Activated CD4-positive, alpha-beta memory T cell treated with anti-CD3 and anti-CD28 coated beads for 36 hours (primary cell): ENCODE measurements around the gene ELOVL5. TPM values are rescaled to one million over a fixed set of nuclear protein-coding genes. Genes with fewer than 3 reads are reported as not detected.

ENCODE experiments used
- CTCF ChIA-PET: fragments of 350-600 bp; sonication (Branson Sonifier 250); formaldehyde crosslinking; loops from one replicate; lab custom pipeline; 2021; ENCODE audit warnings: antibody characterized with exemption, inconsistent platforms; lab: Charles Lee
- POLR2A ChIA-PET: fragments of 350-600 bp; sonication (Branson Sonifier 250); formaldehyde crosslinking; loops from one replicate; lab custom pipeline; 2021; ENCODE audit warnings: antibody characterized with exemption; lab: Charles Lee
- DNase-seq: peaks from one replicate; pipeline ENCODE4 v3.0.0-alpha.2; 2020
- H3K27ac Mint-ChIP-seq: one replicate; pipeline ENCODE4 v1.8.0; 2021; ENCODE audit warnings: mixed read lengths
- H3K27me3 Mint-ChIP-seq: one replicate; pipeline ENCODE4 v1.8.0; 2021; ENCODE audit warnings: mixed read lengths
- H3K36me3 Mint-ChIP-seq: one replicate; pipeline ENCODE4 v1.8.0; 2021; ENCODE audit warnings: mixed read lengths
- H3K4me1 Mint-ChIP-seq: one replicate; pipeline ENCODE4 v1.8.0; 2021; ENCODE audit warnings: low read depth, mixed read lengths
- H3K4me3 Mint-ChIP-seq: one replicate; pipeline ENCODE4 v1.8.0; 2021; ENCODE audit warnings: mild to moderate bottlenecking, mixed read lengths
- H3K9me3 Mint-ChIP-seq: one replicate; pipeline ENCODE4 v1.8.0; 2021; ENCODE audit warnings: mixed read lengths
- intact Hi-C: fragments of 100-400 bp; cut with micrococcal nuclease; formaldehyde crosslinking; loops from one replicate; pipeline ENCODE4 v1.15.1; 2023
- total RNA-seq, 2 experiments: library from RNA; stranded (reverse); gene quantifications; one replicate each; pipeline ENCODE4 v1.2.3, GENCODE V29; 2021

Gene ELOVL5
- total RNA-seq, 2 experiments from 2014 or later, result 112 to 121 TPM

- intact Hi-C loops, result no loop called here
- CTCF ChIA-PET, result no interaction called here
- Mint-ChIP-seq H3K27me3 (no peaks in the 10 kb centered on the region), H3K4me3 (no peak overlapping the region), H3K9me3 (no peaks in the 10 kb centered on the region), H3K27ac (no peak overlapping the region), H3K4me1 (peaks cover 94% of the 10 kb centered on the region), H3K36me3 (peaks cover 20% of the 10 kb centered on the region)
- POLR2A ChIA-PET, result no interaction called here
- DNase-seq, result no peak
Measured at GRCh38 chr6:53342217-53342616, 6.5 kb downstream of the ELOVL5 start.

- CTCF ChIA-PET, result interaction anchor here (0.7 to 1.1 kb wide), 2 partner anchors 17 to 30 kb away, joined by 3 read pairs; no protein-coding TSS in a partner anchor
- DNase-seq, result no peak
- Mint-ChIP-seq H3K27me3 (no peaks in the 10 kb centered on the region), H3K4me3 (no peak overlapping the region), H3K9me3 (no peaks in the 10 kb centered on the region), H3K27ac (no peak overlapping the region), H3K36me3 (peaks cover 10% of the 10 kb centered on the region), H3K4me1 (peaks cover 93% of the 10 kb centered on the region)
- POLR2A ChIA-PET, result no interaction called here
- intact Hi-C loops, result no loop called here
Measured at GRCh38 chr6:53340536-53340935, 8.2 kb downstream of the ELOVL5 start.

GRCh38 chr6:53339424-53339823 is 9.3 kb downstream of the ELOVL5 start:
- CTCF ChIA-PET, result interaction anchor here (1.0 to 1.1 kb wide), 2 partner anchors 16 to 18 kb away, joined by 3 to 4 read pairs; no protein-coding TSS in a partner anchor
- intact Hi-C loops, result loop anchor here (1.0 to 10.0 kb wide), 2 partner anchors 8 to 345 kb away; partner anchors contain the start of gene GSTA4

GRCh38 chr6:53338304-53338703 is 10.4 kb downstream of the ELOVL5 start:
- Mint-ChIP-seq H3K4me3 (no peak overlapping the region), H3K9me3 (no peaks in the 10 kb centered on the region), H3K27ac (peak overlapping the region; percentile 99), H3K4me1 (peaks cover 91% of the 10 kb centered on the region), H3K36me3 (peaks cover 5% of the 10 kb centered on the region), H3K27me3 (no peaks in the 10 kb centered on the region)
- CTCF ChIA-PET, result interaction anchor here (1.0 to 3.6 kb wide), 3 partner anchors 10 to 166 kb away, joined by 3 to 20 read pairs (median 4); partner anchors contain the start of gene ELOVL5
- POLR2A ChIA-PET, result interaction anchor here (0.8 to 4.4 kb wide), 2 partner anchors 9 to 456 kb away, joined by 3 to 49 read pairs; partner anchors contain the start of genes ELOVL5 and LRRC1
- DNase-seq, result no peak
- intact Hi-C loops, result loop anchor here (10.0 kb wide), 1 partner anchor 344 kb away; the partner anchor contains the start of gene GSTA4

More at GRCh38 chr6:53339424-53339823, 9.3 kb downstream of the ELOVL5 start:
- Mint-ChIP-seq H3K4me1 (peaks cover 92% of the 10 kb centered on the region), H3K36me3 (peaks cover 6% of the 10 kb centered on the region), H3K9me3 (no peaks in the 10 kb centered on the region), H3K27ac (no peak overlapping the region), H3K27me3 (no peaks in the 10 kb centered on the region), H3K4me3 (no peak overlapping the region)
- POLR2A ChIA-PET, result interaction anchor here (1.1 kb wide), 1 partner anchor 9 kb away, joined by 3 read pairs; the partner anchor contains the start of gene ELOVL5
- DNase-seq, result no peak

- Mint-ChIP-seq H3K36me3 (peaks cover 15% of the 10 kb centered on the region), H3K9me3 (peaks cover 3% of the 10 kb centered on the region), H3K4me3 (peak overlapping the region; percentile 78), H3K27me3 (no peaks in the 10 kb centered on the region), H3K27ac (peak overlapping the region; percentile 99), H3K4me1 (peaks cover 90% of the 10 kb centered on the region)
- ChIA-PET POLR2A (interaction anchor here (0.9 to 4.4 kb wide), 6 partner anchors 9 to 36 kb away, joined by 3 to 49 read pairs (median 5); partner anchors contain the start of gene ELOVL5), CTCF (interaction anchor here (3.6 kb wide), 1 partner anchor 12 kb away, joined by 20 read pairs; the partner anchor contains the start of gene ELOVL5)
- intact Hi-C loops, result loop anchor here (10.0 kb wide), 1 partner anchor 341 kb away; the partner anchor contains the start of gene GSTA4
- DNase-seq, result no peak
Measured at GRCh38 chr6:53336070-53336469, 12.7 kb downstream of the ELOVL5 start.

- ChIA-PET POLR2A (interaction anchor here (1.2 to 4.4 kb wide), 4 partner anchors 12 to 36 kb away, joined by 4 to 49 read pairs (median 6); partner anchors contain the start of gene ELOVL5), CTCF (interaction anchor here (3.6 kb wide), 1 partner anchor 13 kb away, joined by 20 read pairs; the partner anchor contains the start of gene ELOVL5)
- intact Hi-C loops, result loop anchor here (1.0 to 10.0 kb wide), 8 partner anchors 12 to 341 kb away; partner anchors contain the start of genes ELOVL5 and GSTA4
- Mint-ChIP-seq H3K36me3 (peaks cover 18% of the 10 kb centered on the region), H3K9me3 (peaks cover 3% of the 10 kb centered on the region), H3K27ac (peak overlapping the region; percentile 99), H3K4me3 (peak overlapping the region; percentile 78), H3K27me3 (no peaks in the 10 kb centered on the region), H3K4me1 (peaks cover 90% of the 10 kb centered on the region)
- peak; percentile 85 for DNase-seq
Measured at GRCh38 chr6:53335224-53335994, 13.3 kb downstream of the ELOVL5 start.

GRCh38 chr6:53333439-53334408 is 15.0 kb downstream of the ELOVL5 start:
- Mint-ChIP-seq H3K36me3 (peaks cover 18% of the 10 kb centered on the region), H3K27ac (peak overlapping the region; percentile 99), H3K4me1 (peaks cover 82% of the 10 kb centered on the region), H3K4me3 (no peak overlapping the region), H3K9me3 (peaks cover 3% of the 10 kb centered on the region), H3K27me3 (no peaks in the 10 kb centered on the region)
- no peak for DNase-seq
- POLR2A ChIA-PET, result no interaction called here
- intact Hi-C loops, result loop anchor here (2.0 to 10.0 kb wide), 2 partner anchors 43 to 339 kb away; partner anchors contain the start of gene GSTA4
- CTCF ChIA-PET, result no interaction called here

- DNase-seq, result no peak
- Mint-ChIP-seq H3K36me3 (peaks cover 20% of the 10 kb centered on the region), H3K4me3 (no peak overlapping the region), H3K9me3 (peaks cover 3% of the 10 kb centered on the region), H3K27ac (peak overlapping the region; percentile 92), H3K27me3 (no peaks in the 10 kb centered on the region), H3K4me1 (peaks cover 82% of the 10 kb centered on the region)
- POLR2A ChIA-PET, result no interaction called here
- intact Hi-C loops, result loop anchor here (10.0 kb wide), 1 partner anchor 337 kb away; the partner anchor contains the start of gene GSTA4
- CTCF ChIA-PET, result interaction anchor here (0.9 kb wide), 1 partner anchor 32 kb away, joined by 3 read pairs; no protein-coding TSS in a partner anchor
Measured at GRCh38 chr6:53331678-53332077, 17.1 kb downstream of the ELOVL5 start.

GRCh38 chr6:53330137-53330536 is 18.6 kb downstream of the ELOVL5 start:
- POLR2A ChIA-PET, result no interaction called here

GRCh38 chr6:53328375-53328774 is 20.4 kb downstream of the ELOVL5 start:
- ChIA-PET CTCF (interaction anchor here (0.8 to 1.1 kb wide), 3 partner anchors 10 to 20 kb away, joined by 3 to 4 read pairs (median 3); partner anchors contain the start of gene ELOVL5), POLR2A (interaction anchor here (0.8 to 1.3 kb wide), 2 partner anchors 16 to 19 kb away, joined by 3 read pairs; no protein-coding TSS in a partner anchor)
- peaks cover 77% of the 10 kb centered on the region for H3K4me1 Mint-ChIP-seq
- H3K27me3 Mint-ChIP-seq, result no peaks in the 10 kb centered on the region
- H3K4me3 Mint-ChIP-seq, result no peak overlapping the region
- peaks cover 20% of the 10 kb centered on the region for H3K36me3 Mint-ChIP-seq
- H3K9me3 Mint-ChIP-seq, result peaks cover 3% of the 10 kb centered on the region
- DNase-seq, result no peak
- peak overlapping the region; percentile 46 for H3K27ac Mint-ChIP-seq
- intact Hi-C loops, result no loop called here

More at GRCh38 chr6:53330137-53330536, 18.6 kb downstream of the ELOVL5 start:
- CTCF ChIA-PET, result interaction anchor here (0.9 kb wide), 1 partner anchor 98 kb away, joined by 3 read pairs; no protein-coding TSS in a partner anchor
- no peak overlapping the region for H3K4me3 Mint-ChIP-seq
- H3K4me1 Mint-ChIP-seq, result peaks cover 84% of the 10 kb centered on the region
- peaks cover 3% of the 10 kb centered on the region for H3K9me3 Mint-ChIP-seq
- no peaks in the 10 kb centered on the region for H3K27me3 Mint-ChIP-seq
- H3K27ac Mint-ChIP-seq, result no peak overlapping the region
- no peak for DNase-seq
- intact Hi-C loops, result loop anchor here (10.0 kb wide), 1 partner anchor 335 kb away; the partner anchor contains the start of gene GSTA4
- peaks cover 20% of the 10 kb centered on the region for H3K36me3 Mint-ChIP-seq
